Measurements from ENCODE around the gene ACADVL.
A peak's percentile ranks its signal among the peaks of the same experiment; 100 is the strongest.

Gene ACADVL

DNA sequence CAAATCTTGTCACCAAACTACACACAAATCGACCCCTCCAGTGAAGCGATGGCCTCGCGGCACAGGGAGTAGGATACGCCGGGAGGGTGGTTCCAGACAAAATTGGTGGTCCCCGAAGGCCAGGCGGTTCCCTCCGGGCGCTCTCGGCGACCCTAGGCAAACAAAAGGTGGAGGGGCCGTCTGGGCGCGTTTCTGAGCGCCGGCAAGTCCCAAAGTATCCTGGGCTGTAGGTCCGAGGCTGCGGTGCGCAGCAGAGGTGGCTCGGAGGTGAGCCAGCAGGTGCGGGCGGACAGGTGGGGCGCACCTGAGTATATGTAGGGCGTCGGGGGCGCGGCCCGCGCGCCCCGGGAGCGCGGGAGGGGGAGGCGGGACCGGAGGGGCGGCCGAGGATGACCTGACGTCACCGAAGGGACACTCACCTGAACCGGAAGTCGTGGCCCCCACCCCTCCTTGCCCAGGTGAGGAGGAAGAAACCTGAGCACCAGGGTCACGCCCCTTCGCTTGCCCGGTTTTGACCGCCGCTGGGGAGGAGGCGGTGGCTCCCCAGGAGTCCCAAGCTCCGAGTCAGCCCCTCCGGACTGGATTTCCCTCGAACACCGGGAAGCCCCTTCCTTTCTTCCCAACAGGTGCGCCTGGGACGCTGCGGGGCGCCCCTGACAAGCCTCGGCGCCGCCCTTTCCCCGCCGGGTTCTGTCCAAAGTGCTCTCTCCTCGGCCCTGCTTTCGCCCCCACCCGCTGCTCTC, 42.6 kb downstream of the ACADVL start, which contains the start of gene CLDN7:
Gene CLDN7 (minus strand): TSS at position 287 of the 743 bp plus-strand sequence. CDS start 435 bp downstream, outside the sequence.
- peak within 1 kb of the TSS; percentile 55 for H3K4me3 ChIP-seq (ENCODE audit: low read length)
- DNase-seq (ENCODE audit: low read depth) = peak; percentile 71
- TF ChIP-seq, protein P1, sequence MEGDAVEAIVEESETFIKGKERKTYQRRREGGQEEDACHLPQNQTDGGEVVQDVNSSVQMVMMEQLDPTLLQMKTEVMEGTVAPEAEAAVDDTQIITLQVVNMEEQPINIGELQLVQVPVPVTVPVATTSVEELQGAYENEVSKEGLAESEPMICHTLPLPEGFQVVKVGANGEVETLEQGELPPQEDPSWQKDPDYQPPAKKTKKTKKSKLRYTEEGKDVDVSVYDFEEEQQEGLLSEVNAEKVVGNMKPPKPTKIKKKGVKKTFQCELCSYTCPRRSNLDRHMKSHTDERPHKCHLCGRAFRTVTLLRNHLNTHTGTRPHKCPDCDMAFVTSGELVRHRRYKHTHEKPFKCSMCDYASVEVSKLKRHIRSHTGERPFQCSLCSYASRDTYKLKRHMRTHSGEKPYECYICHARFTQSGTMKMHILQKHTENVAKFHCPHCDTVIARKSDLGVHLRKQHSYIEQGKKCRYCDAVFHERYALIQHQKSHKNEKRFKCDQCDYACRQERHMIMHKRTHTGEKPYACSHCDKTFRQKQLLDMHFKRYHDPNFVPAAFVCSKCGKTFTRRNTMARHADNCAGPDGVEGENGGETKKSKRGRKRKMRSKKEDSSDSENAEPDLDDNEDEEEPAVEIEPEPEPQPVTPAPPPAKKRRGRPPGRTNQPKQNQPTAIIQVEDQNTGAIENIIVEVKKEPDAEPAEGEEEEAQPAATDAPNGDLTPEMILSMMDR (IDR thresholded peaks at IDR 0.05; ENCODE audit: insufficient read depth, low read depth, low read length, missing control alignments) = no peak

DNA sequence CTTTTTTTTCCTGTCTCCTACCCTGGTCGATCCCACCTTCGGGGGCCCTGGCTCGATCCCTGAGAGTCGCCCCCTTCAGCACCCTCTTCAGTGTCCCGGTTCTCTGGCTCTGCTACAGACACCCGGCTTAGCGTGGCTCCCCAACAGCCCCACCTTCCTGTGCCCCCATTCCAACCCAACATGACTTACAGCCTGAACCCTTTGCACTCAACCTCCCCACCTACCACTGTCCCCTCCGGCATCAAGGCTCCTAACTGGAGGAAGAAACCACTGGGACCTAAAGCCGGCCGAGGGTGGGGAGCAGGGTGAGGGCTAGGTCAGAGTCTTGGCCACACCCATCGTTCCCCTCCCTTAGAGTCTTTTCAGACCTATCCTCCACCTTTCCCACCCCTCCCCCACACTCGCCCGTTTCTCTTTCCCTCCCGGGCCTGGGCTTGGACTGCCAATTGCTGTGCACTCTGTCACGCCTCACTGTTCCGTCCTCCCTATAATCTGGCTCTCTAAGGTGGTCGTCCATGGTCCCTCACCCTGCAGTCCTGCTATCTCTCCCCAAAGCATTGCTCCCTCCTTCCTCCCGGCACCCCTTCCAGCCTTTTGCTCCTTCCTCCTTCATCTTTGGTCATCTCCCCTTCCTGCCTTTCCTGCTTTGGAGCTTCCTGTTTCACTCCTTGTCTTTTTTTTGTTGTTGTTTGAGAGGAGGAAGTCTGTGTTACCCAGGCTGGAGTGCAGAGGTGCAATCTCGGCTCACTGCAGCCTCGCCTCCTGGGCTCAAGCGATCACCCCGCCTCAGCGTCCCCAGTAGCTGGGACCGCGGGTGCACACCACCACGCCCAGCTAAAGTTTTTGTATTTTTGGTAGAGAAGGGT, 43.4 kb downstream of the ACADVL start:
- DNase-seq (ENCODE audit: low read depth) = peak; percentile 70
- H3K4me3 ChIP-seq (ENCODE audit: low read length) = peak overlapping the region; percentile 55

DNA sequence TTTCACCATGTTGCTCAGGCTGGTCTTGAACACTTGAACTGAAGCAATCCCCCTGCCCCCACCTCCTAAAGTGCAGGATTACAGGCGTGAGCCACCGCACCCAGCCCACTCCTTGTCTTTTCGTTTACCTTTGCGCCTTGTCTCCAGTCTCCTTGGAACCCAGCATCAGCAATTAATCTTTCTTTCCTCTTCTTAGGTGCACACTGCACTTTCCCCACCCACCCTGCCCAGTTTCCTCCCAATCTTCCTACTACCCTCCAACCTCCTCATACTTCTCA, 44.0 kb downstream of the ACADVL start:
- TF ChIP-seq, protein P1 (IDR thresholded peaks at IDR 0.05; ENCODE audit: insufficient read depth, low read depth, low read length, missing control alignments) = no peak
- no peak for DNase-seq (ENCODE audit: low read depth)
- peak overlapping the region; percentile 55 for H3K4me3 ChIP-seq (ENCODE audit: low read length)

More for the DNA sequence above, 43.4 kb downstream of the ACADVL start:
- TF ChIP-seq, protein P1 (IDR thresholded peaks at IDR 0.05; ENCODE audit: insufficient read depth, low read depth, low read length, missing control alignments) = no peak

DNA sequence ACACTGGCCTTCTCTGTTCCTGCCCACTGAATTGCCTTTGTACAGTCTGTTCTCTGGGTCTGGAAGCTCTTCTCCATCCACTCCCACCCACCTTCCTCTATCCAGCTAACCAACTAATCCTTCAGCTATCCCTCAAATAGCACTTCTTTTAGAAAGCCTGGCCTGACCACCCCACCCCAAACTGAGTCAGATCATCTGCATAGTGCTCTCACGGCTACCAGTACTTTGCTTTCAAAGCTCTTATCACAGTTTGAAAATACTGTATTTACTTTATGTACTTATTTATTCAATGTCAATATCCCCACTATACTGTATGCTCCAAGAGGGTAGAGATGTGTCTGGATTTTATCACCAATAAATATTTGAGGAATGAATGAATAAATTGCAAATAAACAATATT, 47.0 kb downstream of the ACADVL start:
- H3K4me3 ChIP-seq (ENCODE audit: low read length) = no peak overlapping the region
- peak; percentile 29 for DNase-seq (ENCODE audit: low read depth)
- TF ChIP-seq, protein P1 (IDR thresholded peaks at IDR 0.05; ENCODE audit: insufficient read depth, low read depth, low read length, missing control alignments) = no peak

Measured in epithelial cell of esophagus (primary cell).